GM19023 (cell line): ENCODE data around the gene SNAI3.

Experiments used
- ATAC-seq: cut with Tn5 transposase; IDR thresholded peaks from one replicate; pipeline ENCODE4 v1.9.1; 2021; ENCODE audit warnings: mild to moderate bottlenecking, moderate library complexity; ENCODE audit not compliant: unreplicated experiment

The SNAI3 gene

DNA sequence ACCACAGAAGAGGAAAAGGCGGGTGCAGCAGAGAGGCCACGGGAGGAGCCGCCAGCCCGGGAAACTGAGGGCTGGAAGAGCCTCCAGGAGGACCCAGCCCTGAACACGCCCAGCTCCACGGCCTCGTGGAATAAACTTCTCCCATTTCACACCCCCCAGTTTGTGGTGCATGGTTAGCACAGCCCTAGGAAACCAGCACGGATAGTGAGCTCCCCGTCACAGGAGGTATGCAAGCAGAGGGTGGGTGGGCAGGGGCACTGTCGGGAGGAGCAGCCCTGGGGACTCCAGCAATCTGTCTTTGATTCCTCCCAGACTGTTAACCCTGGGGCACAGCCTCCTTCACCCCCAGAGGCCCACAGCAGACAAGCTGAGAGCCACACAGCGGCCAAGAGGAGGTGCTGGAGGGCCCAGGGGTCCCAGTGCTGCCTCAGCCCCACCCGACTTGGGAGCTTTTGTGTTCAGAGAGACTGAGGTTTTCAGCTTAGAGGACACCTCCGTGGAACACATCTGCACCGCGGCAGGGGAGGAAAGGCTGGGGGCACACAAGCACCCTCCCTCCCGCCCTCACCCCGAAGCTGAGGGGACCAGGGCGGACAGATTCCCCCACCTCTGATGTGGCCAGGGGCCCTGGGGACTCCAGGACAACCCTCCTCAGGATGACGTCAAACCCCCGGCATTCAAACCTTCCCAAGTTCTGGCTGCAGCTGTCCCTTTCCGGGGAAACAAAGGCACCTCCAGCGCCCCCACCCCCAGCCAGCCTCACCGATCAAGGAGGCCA, 49.6 kb downstream of the SNAI3 start:
- ATAC-seq = no peak

DNA sequence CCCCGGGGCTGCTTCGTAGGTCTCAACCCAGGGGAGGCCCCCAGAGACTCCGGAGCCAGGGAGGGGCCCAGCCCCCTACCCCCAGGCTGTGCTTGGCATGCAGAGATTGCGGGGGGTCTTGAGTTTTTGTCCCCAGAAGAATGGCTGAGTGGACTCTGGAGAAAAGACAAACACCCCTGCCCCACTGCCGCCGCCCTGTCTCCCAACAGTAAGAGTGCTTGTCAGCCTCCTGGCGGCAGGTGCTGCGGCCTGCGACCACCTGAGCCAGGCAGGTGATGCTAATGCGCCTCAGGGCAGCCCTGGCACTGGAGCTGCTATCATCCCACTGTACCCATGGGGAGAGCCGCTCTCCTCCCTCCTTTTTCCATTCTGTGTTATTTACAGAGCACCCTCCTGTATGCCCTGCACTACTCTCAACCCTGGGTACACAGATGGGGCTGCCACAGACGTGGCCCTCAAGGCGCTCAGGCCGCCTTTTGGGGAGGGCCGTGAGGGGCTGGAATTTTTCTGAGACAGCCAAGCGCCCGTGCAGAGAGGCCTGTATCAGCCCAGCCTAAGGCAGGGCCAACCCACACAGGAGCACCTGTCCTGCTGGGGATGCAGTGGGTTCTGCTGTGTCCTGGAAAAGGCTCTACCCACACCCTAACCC, 50.5 kb downstream of the SNAI3 start:
- no peak for ATAC-seq

DNA sequence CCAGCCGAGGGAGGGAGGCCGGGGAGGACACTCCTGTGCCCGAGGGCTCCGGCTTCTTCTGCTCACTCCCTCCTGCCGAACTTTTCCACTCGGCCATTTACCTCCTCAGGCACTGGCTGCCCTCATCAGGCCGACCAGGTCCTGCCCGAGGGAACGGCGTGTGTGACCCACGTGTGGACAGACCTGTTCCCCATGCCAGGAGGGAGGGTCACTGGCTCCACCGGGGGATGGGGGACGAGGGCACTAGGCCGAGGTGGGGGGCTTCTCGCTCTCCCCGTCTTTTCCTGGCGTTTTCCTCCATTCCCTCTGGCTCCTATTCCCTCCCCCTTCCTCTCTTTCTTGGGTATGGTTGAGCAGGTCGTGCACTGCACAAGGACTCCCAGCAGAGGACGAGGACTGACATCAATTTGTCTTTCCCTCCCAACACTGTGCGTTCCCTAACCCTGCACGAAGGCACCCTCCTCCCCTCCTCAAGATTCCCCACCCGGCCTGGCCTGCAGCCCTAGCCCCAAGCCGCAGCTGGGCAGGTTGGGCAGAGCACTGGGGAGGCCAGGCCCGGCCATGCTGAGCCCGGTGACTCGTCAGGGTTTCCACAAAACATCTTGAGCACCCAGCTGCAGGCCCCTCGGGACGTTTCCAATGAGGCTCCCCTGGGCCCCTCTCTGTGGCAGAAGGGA, 51.2 kb downstream of the SNAI3 start:
- no peak for ATAC-seq

DNA sequence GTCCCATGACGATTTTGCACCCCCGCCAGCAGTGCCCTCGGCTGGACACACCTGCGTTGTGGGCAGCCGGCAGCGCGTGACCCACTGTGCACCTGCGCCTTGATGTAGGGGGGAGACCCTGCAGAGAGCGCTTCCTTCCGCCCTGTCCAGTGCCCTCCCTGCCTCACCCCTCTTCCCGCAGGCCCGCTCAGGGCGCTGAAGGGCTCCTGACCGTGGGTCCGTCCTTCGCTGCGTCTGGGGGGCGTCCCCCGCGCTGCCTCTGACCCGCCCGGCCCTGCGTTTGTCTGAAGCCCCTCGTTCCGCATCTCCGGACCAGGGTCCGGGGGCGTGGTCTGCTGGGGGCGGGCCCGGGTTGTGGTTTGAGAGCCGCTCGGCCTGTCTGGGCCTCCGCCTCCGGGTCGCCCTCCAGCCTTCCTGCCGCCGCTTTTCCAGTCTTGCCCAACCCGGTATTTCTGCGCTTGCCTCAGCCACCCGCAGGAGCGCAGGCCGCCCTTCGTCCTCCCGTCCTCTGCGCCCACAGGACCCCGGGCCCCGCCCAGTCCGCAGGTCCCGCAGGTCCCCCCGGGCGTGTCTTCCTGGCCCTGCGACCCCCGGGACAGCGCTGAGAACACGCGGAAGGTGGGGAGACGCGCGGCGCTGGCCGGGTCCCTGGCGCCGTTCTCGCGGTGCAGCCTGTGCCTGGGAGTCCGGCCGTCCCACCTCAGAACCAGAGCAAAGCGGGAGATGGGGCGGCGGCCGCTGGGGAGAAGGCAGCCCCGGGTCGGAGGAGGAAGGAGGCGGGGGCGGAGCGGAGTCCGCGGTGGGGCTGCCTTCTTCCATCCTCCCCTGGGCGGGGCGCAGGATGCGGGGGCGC, 51.9 kb downstream of the SNAI3 start:
- ATAC-seq = peak; percentile 46

DNA sequence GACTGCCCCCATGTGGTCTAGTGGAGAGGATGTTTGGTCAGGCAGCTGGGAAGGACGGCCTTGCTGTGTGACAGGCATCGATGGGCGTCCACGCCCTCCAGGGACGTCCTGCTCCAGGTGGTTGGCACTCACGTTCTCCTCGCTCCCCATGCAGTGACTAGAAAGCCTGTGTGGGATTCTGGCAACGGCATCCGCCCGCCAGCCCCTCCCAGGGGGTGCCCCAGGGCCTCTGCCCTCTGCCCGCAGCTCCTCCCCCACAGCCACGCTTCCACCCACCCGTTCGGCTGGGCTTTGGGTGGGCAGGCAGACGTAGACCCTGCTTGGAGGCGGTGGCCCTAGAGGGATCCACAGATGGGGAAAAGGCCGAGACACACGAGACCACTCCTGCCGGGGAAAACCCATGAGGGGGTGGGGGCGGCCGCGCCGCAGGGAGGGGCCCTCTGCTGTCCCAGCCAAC, 52.6 kb downstream of the SNAI3 start:
- ATAC-seq = peak; percentile 37

DNA sequence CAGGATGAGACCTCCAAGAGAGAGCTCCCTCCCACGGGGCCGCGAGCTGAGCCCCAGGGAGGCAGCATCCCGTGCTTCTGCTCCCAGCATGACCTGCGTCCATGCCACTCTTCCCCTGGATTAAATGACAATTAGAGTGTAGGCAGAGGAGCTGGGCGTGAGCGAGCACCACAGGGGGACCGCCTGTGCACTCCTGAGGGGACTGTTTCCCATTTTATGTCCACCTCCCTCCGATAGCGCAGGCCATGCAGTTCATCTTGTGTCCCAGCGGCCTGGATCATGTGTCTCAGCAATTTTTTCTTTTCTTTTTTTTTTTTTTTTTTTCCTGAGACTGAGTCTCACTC, 53.7 kb downstream of the SNAI3 start:
- ATAC-seq = no peak

DNA sequence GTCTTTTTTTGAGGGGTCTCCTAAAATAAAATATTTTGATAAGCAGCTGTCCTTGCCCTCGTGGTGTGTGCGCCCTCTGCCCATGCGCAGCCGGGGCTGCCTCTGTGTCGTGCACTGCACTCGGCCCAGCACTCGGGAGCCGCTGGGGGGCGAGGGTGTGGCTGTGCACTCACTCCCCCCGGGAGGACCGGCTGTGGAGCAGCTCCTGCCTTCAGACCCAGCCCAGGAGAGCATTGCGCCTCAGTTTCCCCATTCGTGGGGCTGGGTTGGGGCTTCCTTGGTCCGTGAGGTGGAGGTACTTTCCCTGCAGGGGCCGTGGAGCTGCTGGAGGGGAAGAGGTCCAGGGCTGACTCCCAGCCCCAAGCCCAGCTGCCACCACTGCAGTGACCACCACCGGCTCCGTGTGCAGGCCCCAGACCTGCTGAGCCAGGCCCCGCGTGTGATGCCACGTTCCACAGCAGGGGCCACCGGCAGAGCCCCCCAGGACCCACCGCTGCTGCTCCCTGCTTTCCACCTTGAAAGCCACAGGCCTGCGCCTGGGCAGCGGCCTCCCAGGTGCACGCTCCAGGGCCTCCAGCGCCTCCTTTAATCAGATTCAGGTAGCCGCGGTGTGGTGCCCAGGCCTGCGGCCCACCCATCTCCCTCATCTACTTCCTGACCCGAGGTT, 54.3 kb downstream of the SNAI3 start:
- ATAC-seq = no peak

DNA sequence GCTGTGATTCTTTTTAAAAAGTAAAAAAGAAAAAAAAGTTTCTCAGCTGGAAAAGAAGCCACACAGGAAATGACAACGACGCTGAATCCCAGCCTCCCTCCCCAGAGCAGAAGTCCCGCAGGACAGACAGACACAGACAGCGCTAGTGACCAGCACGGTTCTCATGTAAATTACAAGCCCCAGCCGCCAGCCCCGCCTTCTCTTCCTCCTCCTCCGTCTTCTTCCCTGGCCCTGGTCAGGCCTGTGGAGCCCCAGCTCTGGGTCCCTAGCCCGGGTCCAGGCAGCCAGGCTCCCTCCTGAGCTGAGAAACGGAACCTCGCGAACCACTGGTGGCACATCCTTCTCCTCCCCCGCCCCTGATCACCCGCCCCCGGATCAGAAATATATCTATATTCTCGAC, 54.9 kb downstream of the SNAI3 start:
- no peak for ATAC-seq

DNA sequence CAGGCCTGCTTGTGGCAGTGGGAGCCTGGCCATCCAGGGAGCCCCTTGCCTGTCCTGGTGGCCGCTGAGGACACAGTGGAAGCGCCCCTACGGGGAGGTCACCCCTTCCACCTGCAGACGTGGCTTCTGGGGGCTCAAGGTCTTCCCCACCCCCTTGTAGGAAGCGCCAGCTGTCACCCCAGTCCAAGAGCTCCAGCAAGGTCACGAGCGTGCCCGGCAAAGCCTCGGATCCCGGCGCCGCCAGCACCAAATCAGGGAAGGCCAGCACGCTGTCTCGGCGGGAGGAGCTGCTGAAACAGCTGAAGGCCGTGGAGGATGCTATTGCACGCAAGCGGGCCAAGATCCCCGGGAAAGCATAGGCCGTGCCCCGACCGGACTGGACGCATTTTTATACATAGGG, 55.4 kb downstream of the SNAI3 start:
- no peak for ATAC-seq

DNA sequence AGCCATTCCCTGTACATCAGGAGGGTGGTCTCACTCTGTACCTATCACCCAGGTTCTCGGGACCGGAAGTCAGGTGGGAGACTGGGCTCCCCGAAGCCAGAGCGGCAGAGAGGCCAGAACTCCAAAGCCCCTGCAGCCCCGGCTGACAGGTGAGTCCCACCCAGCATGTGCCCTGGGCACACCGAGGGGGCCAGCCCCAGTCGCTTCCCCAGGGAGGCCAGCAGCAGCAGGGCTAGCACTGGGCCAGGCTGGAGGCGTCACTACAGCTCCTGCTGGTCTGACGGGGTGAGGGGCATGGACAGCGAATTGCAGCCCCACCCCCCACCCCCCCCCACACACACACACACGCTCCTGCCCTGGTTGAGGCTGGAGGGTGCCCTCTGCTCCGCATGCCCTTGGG, 55.9 kb downstream of the SNAI3 start:
- ATAC-seq = no peak

DNA sequence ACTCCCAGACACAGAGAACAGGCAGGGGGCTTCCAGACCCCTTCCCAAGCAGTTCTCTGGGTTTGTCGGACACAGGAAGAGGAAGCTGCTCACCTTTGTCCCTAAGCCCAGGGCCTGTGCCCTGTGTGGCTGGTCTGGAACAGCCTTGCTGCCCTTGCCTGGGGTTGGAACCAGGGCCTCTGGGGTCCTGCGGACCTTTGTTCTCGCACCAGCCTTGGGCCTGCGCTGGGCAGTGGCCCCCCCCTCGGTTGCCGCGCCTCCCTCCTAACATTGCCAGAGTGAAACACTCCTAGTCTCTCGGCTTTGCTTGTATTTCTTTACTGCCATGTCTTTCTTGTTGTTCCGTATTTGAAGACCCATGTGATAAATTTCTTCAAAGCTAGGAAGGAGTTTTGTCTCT, 56.5 kb downstream of the SNAI3 start:
- ATAC-seq = no peak

DNA sequence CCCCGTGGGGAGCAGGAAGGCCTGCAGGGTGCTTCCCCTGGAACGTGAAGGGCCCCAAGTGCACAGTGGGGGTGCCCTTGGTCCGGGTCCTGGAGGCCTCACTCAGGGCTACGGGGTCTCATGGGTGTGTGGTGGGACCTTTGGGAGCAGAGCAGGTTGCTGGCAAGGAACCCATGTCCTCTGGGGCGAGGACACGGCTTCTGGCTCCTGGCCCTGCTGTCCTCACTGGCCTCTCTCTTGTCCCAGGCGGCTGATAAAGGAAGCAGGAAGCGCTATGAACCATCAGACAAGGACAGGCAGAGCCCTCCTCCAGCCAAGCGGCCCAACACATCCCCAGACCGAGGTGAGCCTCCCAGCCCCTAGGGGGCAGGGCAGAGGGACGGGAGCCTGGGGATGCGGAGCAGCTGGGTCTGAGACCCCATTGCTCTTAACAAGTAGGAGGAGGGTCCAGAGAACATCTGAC, 57.8 kb downstream of the SNAI3 start:
- no peak for ATAC-seq
